Mucosa of descending colon (tissue), 3 donors: ENCODE data around the gene ACSM6. TPM values are rescaled to one million over a fixed set of nuclear protein-coding genes. Genes with fewer than 3 reads are reported as not detected.
A peak's percentile ranks its signal among the peaks of the same experiment; 100 is the strongest.

Experiments used
- ATAC-seq: fragments of 200-7000 bp; cut with Tn5 transposase; one replicate; pipeline ENCODE4 v1.9.1; 2020; ENCODE audit warnings: mild to moderate bottlenecking, moderate library complexity
- DNase-seq, 3 donors: peaks; one replicate each; pipeline ENCODE4 v3.0.0-alpha.2; 2020
- H3K36me3 ChIP-seq: fragments of 200-600 bp; one replicate; pipeline ENCODE4 v1.8.0; 2021; ENCODE audit warnings: low read depth, mild to moderate bottlenecking
- H3K4me1 ChIP-seq: fragments of 200-600 bp; one replicate; pipeline ENCODE4 v1.8.0; 2021; ENCODE audit warnings: low read depth, mild to moderate bottlenecking
- H3K4me3 ChIP-seq: fragments of 200-600 bp; one replicate; pipeline ENCODE4 v1.8.0; 2021; ENCODE audit warnings: mild to moderate bottlenecking
- H3K9me3 ChIP-seq: fragments of 200-600 bp; one replicate; pipeline ENCODE4 v1.8.0; 2021; ENCODE audit warnings: mild to moderate bottlenecking
- CTCF ChIP-seq: fragments of 200-600 bp; IDR thresholded peaks from one replicate; pipeline ENCODE4 v1.8.0; 2022; ENCODE audit warnings: antibody characterized with exemption, mild to moderate bottlenecking
- intact Hi-C, 2 donors: fragments of 100-400 bp; cut with DNase I in 1 of 2; cut with micrococcal nuclease in 1 of 2; formaldehyde crosslinking; loops; one replicate each; pipeline versions ENCODE4 v1.11.0 to v1.11.1; 2022; cut with DNase I, micrococcal nuclease
- total RNA-seq, 3 donors: library from RNA; stranded (reverse); fragmentation: NEBNext Ultra II Directional in 2 of 3; extraction: Animal tissue kit (Norgen Biotek cat#: 25700) in 2 of 3; gene quantifications; one replicate each; pipeline versions ENCODE4 v1.2.1 to v1.2.4, GENCODE V29; 2021 to 2023
- donor health status: DM: no; HTN: no; CAD: no; lungs with moderate emphysema.
- donor health status: DM: no; HTN: no; CAD: no.
- donor health status: DM: no; HTN: yes; CAD: no.

Gene ACSM6
- total RNA-seq, 3 donors from 2014 or later, result not detected

- Histone ChIP-seq H3K4me1 (peaks cover 4% of the 10 kb centered on the region), H3K9me3 (no peaks in the 10 kb centered on the region), H3K4me3 (no peak overlapping the region), H3K36me3 (no peaks in the 10 kb centered on the region)
- no peak for TF ChIP-seq CTCF
- intact Hi-C loops, result loop anchor here in 1 of 2 donors (10.0 kb wide), 1 partner anchor 87 kb away; no protein-coding TSS in a partner anchor
- DNase-seq, result no peak
- ATAC-seq, result peak; percentile 24
Measured at GRCh38 chr10:95247200-95247880, 53.3 kb downstream of the ACSM6 start.

GRCh38 chr10:95247881-95248583 lies 54.0 kb downstream of the ACSM6 start:
- intact Hi-C loops, result loop anchor here in 1 of 2 donors (10.0 kb wide), 1 partner anchor 87 kb away; no protein-coding TSS in a partner anchor
- no peak for TF ChIP-seq CTCF
- peaks cover 4% of the 10 kb centered on the region for H3K4me1 ChIP-seq
- H3K4me3 ChIP-seq, result no peak overlapping the region
- H3K36me3 ChIP-seq, result no peaks in the 10 kb centered on the region
- peak; percentile 1 for ATAC-seq
- no peak for DNase-seq
- H3K9me3 ChIP-seq, result no peaks in the 10 kb centered on the region

- Histone ChIP-seq H3K36me3 (no peaks in the 10 kb centered on the region), H3K4me3 (no peak overlapping the region), H3K4me1 (peaks cover 8% of the 10 kb centered on the region), H3K9me3 (no peaks in the 10 kb centered on the region)
- intact Hi-C loops, result loop anchor here in 1 of 2 donors (10.0 kb wide), 1 partner anchor 86 kb away; no protein-coding TSS in a partner anchor
- no peak for DNase-seq
- TF ChIP-seq CTCF, result no peak
- ATAC-seq, result peak; percentile 41
Measured at GRCh38 chr10:95248989-95249388, 55.0 kb downstream of the ACSM6 start.

GRCh38 chr10:95249467-95249866 lies 55.4 kb downstream of the ACSM6 start:
- no peak for TF ChIP-seq CTCF
- DNase-seq (no peak), ATAC-seq (peak; percentile 24)
- Histone ChIP-seq H3K36me3 (no peaks in the 10 kb centered on the region), H3K4me3 (no peak overlapping the region), H3K9me3 (no peaks in the 10 kb centered on the region), H3K4me1 (peaks cover 9% of the 10 kb centered on the region)
- intact Hi-C loops, result loop anchor here in 1 of 2 donors (10.0 kb wide), 1 partner anchor 85 kb away; no protein-coding TSS in a partner anchor

- Histone ChIP-seq H3K9me3 (no peaks in the 10 kb centered on the region), H3K4me3 (no peak overlapping the region), H3K4me1 (peaks cover 6% of the 10 kb centered on the region), H3K36me3 (no peaks in the 10 kb centered on the region)
- no peak for DNase-seq
- intact Hi-C loops, result no loop called here
- no peak for ATAC-seq
- no peak for TF ChIP-seq CTCF
Measured at GRCh38 chr10:95250856-95251255, 56.8 kb downstream of the ACSM6 start.
